Trophoblast cell (in vitro differentiated cells and primary cell): ENCODE measurements around the gene FAM83C.

ENCODE experiments used
- DNase-seq, 2 donors: peaks; one replicate each; pipeline ENCODE4 v3.0.0-alpha.2; 2016
- H2AFZ ChIP-seq: 2 replicates; pipeline ENCODE4 v1.6.1; 2013; ENCODE audit warnings: low read length, moderate library complexity, mild to moderate bottlenecking; ENCODE audit not compliant: insufficient read depth, poor library complexity
- H2AK5ac ChIP-seq: 2 replicates; pipeline ENCODE4 v1.6.1; 2013; ENCODE audit warnings: mild to moderate bottlenecking, low read length
- H2BK120ac ChIP-seq: 2 replicates; pipeline ENCODE4 v1.6.1; 2013; ENCODE audit warnings: low read length, mild to moderate bottlenecking, moderate library complexity; ENCODE audit not compliant: insufficient read depth, poor library complexity
- H2BK12ac ChIP-seq: 2 replicates; pipeline ENCODE4 v1.6.1; 2013; ENCODE audit warnings: mild to moderate bottlenecking, low read length, moderate library complexity
- H2BK5ac ChIP-seq: 2 replicates; pipeline ENCODE4 v1.6.1; 2013; ENCODE audit warnings: low read length, low read depth, moderate library complexity, mild to moderate bottlenecking; ENCODE audit not compliant: poor library complexity
- H3K14ac ChIP-seq: 2 replicates; pipeline ENCODE4 v1.6.1; 2013; ENCODE audit warnings: mild to moderate bottlenecking, low read length
- H3K18ac ChIP-seq: 2 replicates; pipeline ENCODE4 v1.6.1; 2013; ENCODE audit warnings: mild to moderate bottlenecking, low read length
- H3K23ac ChIP-seq: 2 replicates; pipeline ENCODE4 v1.6.1; 2013; ENCODE audit warnings: low read length
- H3K27ac ChIP-seq: 2 replicates; pipeline ENCODE4 v1.5.1; 2013; ENCODE audit warnings: low read depth, mild to moderate bottlenecking, inconsistent platforms, low read length, moderate library complexity
- H3K27me3 ChIP-seq: 2 replicates; pipeline ENCODE4 v1.6.1; 2013; ENCODE audit warnings: inconsistent platforms, mild to moderate bottlenecking, low read length, moderate library complexity; ENCODE audit not compliant: insufficient read depth
- H3K36me3 ChIP-seq, 2 experiments: 1 replicate in 1 of 2; 2 replicates in 1 of 2; pipeline ENCODE4 v1.6.1; 2013; ENCODE audit warnings: low read length in 2 of 2, mild to moderate bottlenecking in 2 of 2, moderate library complexity in 1 of 2; ENCODE audit not compliant: insufficient read depth in 2 of 2, control insufficient read depth in 1 of 2
- H3K4ac ChIP-seq: 2 replicates; pipeline ENCODE4 v1.6.1; 2013; ENCODE audit warnings: low read depth, mild to moderate bottlenecking, low read length, moderate library complexity
- H3K4me1 ChIP-seq, 2 experiments: 1 replicate in 1 of 2; 2 replicates in 1 of 2; pipeline ENCODE4 v1.6.1; 2013; ENCODE audit warnings: low read length in 2 of 2, mild to moderate bottlenecking in 2 of 2, moderate library complexity in 1 of 2; ENCODE audit not compliant: insufficient read depth in 2 of 2, control insufficient read depth in 1 of 2
- H3K4me2 ChIP-seq: 2 replicates; pipeline ENCODE4 v1.6.1; 2013; ENCODE audit warnings: inconsistent platforms, mild to moderate bottlenecking, low read length, moderate library complexity
- H3K4me3 ChIP-seq: 2 replicates; pipeline ENCODE4 v1.5.1; 2013; ENCODE audit warnings: mild to moderate bottlenecking, low read depth, low read length, inconsistent platforms
- H3K79me1 ChIP-seq: one replicate; pipeline ENCODE4 v1.6.1; 2013; ENCODE audit warnings: low read length
- H3K79me2 ChIP-seq: 2 replicates; pipeline ENCODE4 v1.6.1; 2013; ENCODE audit warnings: low read length, mild to moderate bottlenecking; ENCODE audit not compliant: control insufficient read depth, insufficient read depth, poor library complexity
- H3K9ac ChIP-seq: 2 replicates; pipeline ENCODE4 v1.6.1; 2013; ENCODE audit warnings: mild to moderate bottlenecking, low read length
- H3K9me3 ChIP-seq: 2 replicates; pipeline ENCODE4 v1.6.1; 2013; ENCODE audit warnings: low read depth, mild to moderate bottlenecking, control low read depth, inconsistent platforms, low read length; ENCODE audit not compliant: insufficient read depth
- H4K12ac ChIP-seq: 2 replicates; pipeline ENCODE4 v1.6.1; 2013; ENCODE audit warnings: low read depth, mild to moderate bottlenecking, low read length, moderate library complexity
- H4K8ac ChIP-seq: 2 replicates; pipeline ENCODE4 v1.6.1; 2013; ENCODE audit warnings: low read depth, mild to moderate bottlenecking, low read length, moderate library complexity
- H4K91ac ChIP-seq: one replicate; pipeline ENCODE4 v1.6.1; 2013; ENCODE audit warnings: low read depth, mild to moderate bottlenecking, low read length, moderate library complexity
- WGBS: extraction: QIAGEN DNeasy Blood & Tissue Kit; methylation state at CpG from one replicate; pipeline ENCODE4 v1.1.7; 2013; ENCODE audit warnings: missing lambda C conversion rate; ENCODE audit not compliant: insufficient read length, insufficient coverage; ENCODE audit errors: extremely low coverage; 5-methylcytosine and 5-hydroxymethylcytosine counted together

The FAM83C gene

DNA sequence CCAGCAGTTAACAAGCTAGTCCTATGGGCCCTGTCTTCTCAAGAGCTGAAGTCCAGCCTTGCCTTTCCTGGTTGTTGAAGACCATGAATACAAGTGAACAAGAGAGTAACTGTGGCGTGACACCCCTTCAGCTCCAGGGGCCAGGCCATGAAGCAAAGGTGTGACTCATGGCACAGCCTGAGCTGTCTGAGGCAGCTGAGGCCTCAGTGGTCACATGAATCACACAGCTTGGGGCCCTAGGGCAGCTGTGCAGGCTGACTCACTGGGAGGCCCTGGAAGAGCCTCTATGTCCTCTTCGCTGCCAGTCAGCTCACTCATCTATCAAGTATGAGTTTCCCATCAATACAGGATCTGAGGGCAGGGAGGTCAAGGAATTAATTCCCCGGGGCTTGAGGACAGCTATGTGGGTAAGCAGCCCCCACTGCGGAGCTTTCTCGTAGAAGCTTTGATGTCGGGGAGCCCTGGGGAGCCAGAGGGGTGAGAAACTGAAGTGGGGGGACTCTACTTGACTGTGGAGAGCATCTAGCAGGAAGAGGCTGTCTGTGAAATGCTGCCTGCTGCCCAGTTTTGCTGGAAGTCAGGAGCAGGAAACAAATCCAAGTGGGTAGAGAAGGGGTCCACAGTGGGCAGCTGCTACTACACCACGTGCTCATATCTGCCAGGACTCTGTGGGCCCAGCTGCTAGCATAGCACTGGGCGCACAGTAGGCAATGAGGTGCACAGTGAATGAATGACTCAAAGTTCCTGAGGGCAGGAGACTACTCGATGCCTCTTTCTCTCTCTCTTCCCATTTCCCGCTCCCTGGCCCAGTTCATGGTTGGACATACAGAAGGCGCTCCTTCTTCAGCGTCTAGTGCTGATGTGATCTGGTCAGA, 13.7 kb upstream of the FAM83C start:
- Histone ChIP-seq H2BK5ac (peak overlapping the region; percentile 28), H3K27ac (peak overlapping the region; percentile 49), H3K14ac (peak overlapping the region; percentile 16), H3K4ac (no peak overlapping the region), H3K4me2 (peak overlapping the region; percentile 20), H3K79me1 (peaks cover 12% of the 10 kb centered on the region), H4K12ac (no peak overlapping the region), H2BK120ac (peak overlapping the region; percentile 8), H3K36me3 (no peaks in the 10 kb centered on the region), H2AFZ (no peak overlapping the region), H3K4me1 (peaks cover 27% of the 10 kb centered on the region in 2 experiments), H3K4me3 (no peak overlapping the region), H3K27me3 (no peaks in the 10 kb centered on the region), H3K9me3 (peaks cover 2% of the 10 kb centered on the region), H2AK5ac (peak overlapping the region; percentile 2), H3K79me2 (no peaks in the 10 kb centered on the region), H4K91ac (peak overlapping the region; percentile 52), H3K18ac (peak overlapping the region; percentile 5), H2BK12ac (peak overlapping the region; percentile 7), H3K9ac (no peak overlapping the region), H3K23ac (no peak overlapping the region), H4K8ac (peak overlapping the region; percentile 12)
- DNase-seq, result peak; percentile 96 to 98
- no CpG with 5 or more reads among the region's 12 CpGs for WGBS

DNA sequence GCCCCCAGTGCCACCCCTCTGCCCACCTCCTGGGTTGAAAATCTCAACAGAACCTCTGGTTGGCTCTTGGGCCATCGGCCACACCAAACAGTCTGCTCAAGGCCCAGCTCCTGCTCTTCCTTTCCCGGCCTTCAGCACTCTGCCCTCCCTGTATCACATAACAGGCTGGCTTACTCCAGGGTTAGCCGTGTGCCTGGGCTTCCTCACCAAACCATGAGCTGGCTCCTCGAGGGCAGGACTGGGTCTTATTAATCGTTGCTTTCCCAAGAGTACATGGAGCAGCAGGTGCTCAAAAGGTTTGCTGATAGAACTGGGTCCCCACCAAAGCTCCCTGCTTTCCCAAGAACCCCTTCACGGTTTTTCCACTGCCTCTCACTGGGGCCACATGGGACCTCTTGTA, 12.7 kb upstream of the FAM83C start:
- Histone ChIP-seq H3K14ac (peak overlapping the region; percentile 36), H3K4me2 (no peak overlapping the region), H2BK120ac (peak overlapping the region; percentile 36), H2AK5ac (peak overlapping the region; percentile 21), H3K4me3 (no peak overlapping the region), H4K8ac (no peak overlapping the region), H3K79me2 (no peaks in the 10 kb centered on the region), H3K9me3 (peaks cover 2% of the 10 kb centered on the region), H3K4me1 (peaks cover 27% of the 10 kb centered on the region in 2 experiments), H3K4ac (no peak overlapping the region), H3K27me3 (no peaks in the 10 kb centered on the region), H4K91ac (peak overlapping the region; percentile 52), H2AFZ (no peak overlapping the region), H4K12ac (no peak overlapping the region), H3K79me1 (peaks cover 12% of the 10 kb centered on the region), H3K23ac (no peak overlapping the region), H3K18ac (peak overlapping the region; percentile 31), H2BK12ac (peak overlapping the region; percentile 19), H2BK5ac (peak overlapping the region; percentile 5), H3K36me3 (no peaks in the 10 kb centered on the region), H3K27ac (peak overlapping the region; percentile 22), H3K9ac (no peak overlapping the region)
- no peak for DNase-seq
- WGBS, result no CpG with 5 or more reads among the region's 6 CpGs

DNA sequence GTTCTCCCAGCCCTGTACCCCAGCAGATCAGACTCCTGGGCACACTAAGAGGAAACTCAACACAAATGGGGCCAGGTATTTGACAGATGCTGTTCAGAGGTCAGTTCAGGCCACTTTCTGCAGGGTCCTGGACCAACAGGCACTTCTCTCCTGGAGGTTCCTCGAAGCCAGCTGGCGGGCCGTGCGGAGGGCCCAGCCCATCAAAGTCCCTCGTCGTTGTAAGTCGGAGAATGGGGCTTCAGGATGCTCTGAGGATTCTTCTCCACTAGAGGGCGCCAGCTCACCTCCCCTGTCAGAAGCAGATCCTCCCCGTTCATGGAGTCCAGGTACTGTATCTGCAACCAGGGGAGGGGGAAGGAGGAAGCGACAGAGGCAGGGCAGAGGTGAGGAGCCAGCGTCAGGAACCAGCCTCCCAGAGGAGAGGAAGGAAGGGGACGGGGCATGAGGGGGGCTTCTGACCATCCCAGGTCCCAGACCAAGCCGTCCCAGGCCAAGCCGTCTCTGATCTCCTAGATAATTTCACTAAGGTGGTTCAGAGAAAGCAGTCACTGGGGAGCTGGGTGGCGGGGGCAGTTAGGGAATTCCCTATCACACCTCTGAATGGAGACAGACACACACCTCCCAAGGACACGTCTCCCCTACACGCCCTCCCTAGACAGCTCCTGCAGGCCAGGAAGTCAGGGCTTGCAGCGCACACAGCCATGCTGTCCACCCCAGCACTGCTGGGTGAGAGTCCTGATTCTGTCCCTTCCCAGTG, 11.7 kb upstream of the FAM83C start:
- H3K23ac ChIP-seq, result no peak overlapping the region
- H3K79me2 ChIP-seq, result no peaks in the 10 kb centered on the region
- peak overlapping the region; percentile 7 for H4K12ac ChIP-seq
- no peak overlapping the region for H2AFZ ChIP-seq
- peak overlapping the region; percentile 45 for H4K8ac ChIP-seq
- H3K4me1 ChIP-seq, result peaks cover 27 to 29% of the 10 kb centered on the region in 2 experiments
- H3K9me3 ChIP-seq, result peaks cover 2% of the 10 kb centered on the region
- H3K4ac ChIP-seq, result no peak overlapping the region
- peaks cover 12% of the 10 kb centered on the region for H3K79me1 ChIP-seq
- H3K4me3 ChIP-seq, result no peak overlapping the region
- H3K18ac ChIP-seq, result no peak overlapping the region
- no peak overlapping the region for H2BK5ac ChIP-seq
- DNase-seq, result peak; percentile 85 to 96
- no peak overlapping the region for H2BK120ac ChIP-seq
- H3K27ac ChIP-seq, result peak overlapping the region; percentile 40
- H3K9ac ChIP-seq, result peak overlapping the region; percentile 23
- H3K14ac ChIP-seq, result no peak overlapping the region
- H4K91ac ChIP-seq, result peak overlapping the region; percentile 29
- no peaks in the 10 kb centered on the region for H3K36me3 ChIP-seq
- WGBS, result no CpG with 5 or more reads among the region's 18 CpGs
- H3K4me2 ChIP-seq, result peak overlapping the region; percentile 49
- no peak overlapping the region for H2AK5ac ChIP-seq
- H2BK12ac ChIP-seq, result no peak overlapping the region
- H3K27me3 ChIP-seq, result no peaks in the 10 kb centered on the region

DNA sequence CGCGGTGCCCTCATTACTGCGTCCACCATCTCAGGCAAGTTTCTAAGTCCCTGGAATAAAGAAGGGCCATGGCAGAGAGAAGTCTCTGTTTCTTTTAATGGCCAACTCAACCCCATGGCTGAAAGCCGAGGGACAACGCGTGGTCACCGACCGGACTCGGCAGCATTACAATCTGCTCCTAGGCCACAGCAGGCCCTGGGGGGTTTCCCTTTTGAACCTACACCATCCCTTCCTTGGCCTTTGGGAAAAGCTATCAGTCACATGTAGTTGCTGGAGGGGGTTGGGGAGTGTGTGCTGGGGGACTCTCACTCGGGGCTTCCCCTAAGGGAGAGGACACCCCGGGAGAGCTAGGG, 11.1 kb upstream of the FAM83C start:
- Histone ChIP-seq H3K23ac (no peak overlapping the region), H3K79me2 (no peaks in the 10 kb centered on the region), H3K4ac (no peak overlapping the region), H3K9me3 (peaks cover 4% of the 10 kb centered on the region), H3K18ac (no peak overlapping the region), H3K4me2 (no peak overlapping the region), H3K27ac (no peak overlapping the region), H3K4me3 (no peak overlapping the region), H3K27me3 (no peaks in the 10 kb centered on the region), H3K79me1 (peaks cover 12% of the 10 kb centered on the region), H2BK12ac (no peak overlapping the region), H4K8ac (peak overlapping the region; percentile 5), H2BK120ac (no peak overlapping the region), H3K36me3 (no peaks in the 10 kb centered on the region), H3K4me1 (peaks cover 27 to 29% of the 10 kb centered on the region in 2 experiments), H3K9ac (peak overlapping the region; percentile 11), H4K12ac (no peak overlapping the region), H2AK5ac (no peak overlapping the region), H2AFZ (no peak overlapping the region), H2BK5ac (no peak overlapping the region), H3K14ac (no peak overlapping the region), H4K91ac (no peak overlapping the region)
- DNase-seq, result no peak
- no CpG with 5 or more reads among the region's 11 CpGs for WGBS
